ENCODE results near the gene GTF2H1.
"Not testable (repeated sequence)": the region's sequence is repeated elsewhere in the genome, so short reads cannot be mapped to it uniquely, and the experiment has no call there.

GTF2H1 gene

DNA sequence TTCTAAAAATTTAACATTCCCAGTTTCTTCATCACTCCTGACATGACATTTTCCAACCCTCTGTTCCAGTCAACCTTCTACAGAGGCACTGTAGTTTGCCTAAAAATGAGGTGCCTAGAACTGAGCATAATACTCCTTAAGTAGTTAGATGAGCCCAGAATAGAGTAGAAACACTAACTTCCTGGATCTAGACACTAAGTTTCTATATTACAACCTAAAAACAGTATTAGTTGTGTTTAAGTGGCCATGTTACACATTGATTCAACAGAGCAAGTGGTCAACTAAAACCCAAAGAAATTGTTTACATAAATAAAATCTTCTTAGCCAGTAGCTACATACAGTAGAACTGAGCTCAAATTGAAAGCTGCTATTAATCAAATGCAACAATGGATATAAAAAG, 1.8 kb upstream of the GTF2H1 start:
- DNase-seq: no peak

- DNase-seq: no peak
These were observed 794 bp upstream of the GTF2H1 start for GRCh38 chr11:18321578-18321968.

DNA sequence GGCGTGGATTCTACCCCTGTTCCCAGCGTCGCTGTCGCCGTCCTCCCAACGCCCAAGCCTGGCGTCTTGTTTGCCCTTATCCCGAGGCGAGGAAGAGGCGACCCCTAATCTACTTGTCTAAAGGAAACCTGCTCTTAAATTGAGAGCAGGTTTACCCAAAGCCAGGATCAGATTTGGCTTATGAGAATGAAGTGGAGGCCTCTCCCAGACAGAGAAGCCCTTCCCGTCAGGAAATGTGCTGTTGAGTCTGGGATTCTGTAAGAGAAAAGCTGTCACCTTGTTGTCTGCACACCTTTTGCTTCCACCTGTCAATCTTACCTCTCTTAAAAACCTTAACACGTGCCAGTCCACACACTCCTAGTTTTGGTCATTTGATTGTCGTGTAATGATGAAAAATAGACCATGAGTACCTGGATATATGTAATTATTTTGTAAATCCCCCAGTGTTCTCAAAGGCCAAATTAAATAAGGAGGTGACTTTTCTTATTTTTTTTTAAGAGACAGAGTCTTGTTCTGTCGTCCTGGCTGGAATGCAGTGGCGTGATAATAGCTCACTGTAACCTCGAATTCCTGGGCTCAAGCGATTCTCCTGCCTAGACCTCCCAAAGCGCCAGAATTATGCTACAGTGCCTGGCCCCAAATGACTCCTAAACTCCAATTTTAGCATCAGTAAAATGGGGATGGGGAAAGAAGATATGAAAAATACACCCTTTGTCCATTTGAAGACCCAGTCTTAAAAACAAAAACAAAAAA, 627 bp downstream of the GTF2H1 start:
- DNase-seq: no peak

- not testable (repeated sequence) for DNase-seq
These were observed 1.5 kb downstream of the GTF2H1 start for GRCh38 chr11:18323881-18324280.

GRCh38 chr11:18324381-18324780, 2.0 kb downstream of the GTF2H1 start:
- DNase-seq: no peak

- no peak for DNase-seq
These were observed 7.0 kb downstream of the GTF2H1 start for GRCh38 chr11:18329196-18329870.

- DNase-seq: no peak
These were observed 8.6 kb downstream of the GTF2H1 start for GRCh38 chr11:18330921-18331320.

GRCh38 chr11:18332302-18332701, 9.9 kb downstream of the GTF2H1 start:
- DNase-seq: no peak

DNA sequence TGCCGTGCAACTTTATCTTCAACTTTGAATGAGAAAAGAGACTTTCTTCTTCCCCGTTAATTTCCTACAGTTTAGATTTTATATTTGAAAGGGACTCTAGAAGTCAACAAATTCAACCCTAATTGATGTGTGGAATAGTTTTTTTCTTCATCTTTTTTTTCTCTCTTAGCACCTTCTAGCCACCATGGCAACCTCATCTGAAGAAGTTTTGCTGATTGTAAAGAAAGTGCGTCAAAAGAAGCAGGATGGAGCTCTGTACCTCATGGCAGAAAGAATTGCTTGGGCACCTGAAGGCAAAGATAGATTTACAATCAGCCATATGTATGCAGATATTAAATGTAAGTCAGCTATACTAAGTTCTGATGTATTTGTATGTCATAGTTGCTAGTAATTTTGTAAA, 10.5 kb downstream of the GTF2H1 start:
- no peak for DNase-seq

GRCh38 chr11:18347471-18348125, 25.2 kb downstream of the GTF2H1 start:
- DNase-seq: no peak

DNA sequence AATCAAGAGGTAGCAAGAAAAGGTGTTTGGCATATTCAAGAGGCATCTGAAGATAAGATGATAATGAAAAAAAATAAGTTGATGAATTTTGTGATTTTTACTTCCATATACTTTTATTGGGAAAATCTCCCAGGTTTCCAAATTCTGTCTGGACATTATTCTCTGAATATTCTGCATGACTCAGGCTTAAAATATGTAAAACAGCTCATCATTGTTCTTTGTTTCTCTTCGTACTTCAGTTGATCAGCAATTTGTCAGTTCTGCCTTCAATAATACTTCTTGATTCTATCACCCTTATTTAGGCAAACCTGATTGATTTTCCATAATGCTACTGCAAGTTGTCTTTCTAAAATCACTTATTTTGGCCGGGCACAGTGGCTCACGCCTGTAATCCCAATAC, 30.2 kb downstream of the GTF2H1 start:
- DNase-seq: no peak

DNA sequence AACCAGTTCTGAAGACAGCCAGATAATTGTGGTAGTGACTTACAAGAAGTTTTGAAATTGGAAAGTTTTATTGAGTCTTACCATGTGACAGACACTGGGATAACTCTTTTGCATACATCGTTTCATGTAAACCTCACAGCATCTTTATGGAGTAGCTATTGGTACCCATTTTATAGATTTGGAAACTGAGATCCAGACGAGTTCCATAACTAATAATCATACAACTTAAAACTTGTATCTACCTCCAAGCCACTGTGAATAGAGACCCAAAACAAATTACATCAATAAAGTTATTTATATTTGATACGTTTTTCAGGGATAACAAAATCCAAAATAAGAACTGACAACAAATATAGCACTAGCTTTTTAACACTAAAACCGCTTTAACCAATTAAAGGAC, 36.3 kb downstream of the GTF2H1 start:
- no peak for DNase-seq

GRCh38 chr11:18361154-18361553, 38.8 kb downstream of the GTF2H1 start:
- DNase-seq: no peak

DNA sequence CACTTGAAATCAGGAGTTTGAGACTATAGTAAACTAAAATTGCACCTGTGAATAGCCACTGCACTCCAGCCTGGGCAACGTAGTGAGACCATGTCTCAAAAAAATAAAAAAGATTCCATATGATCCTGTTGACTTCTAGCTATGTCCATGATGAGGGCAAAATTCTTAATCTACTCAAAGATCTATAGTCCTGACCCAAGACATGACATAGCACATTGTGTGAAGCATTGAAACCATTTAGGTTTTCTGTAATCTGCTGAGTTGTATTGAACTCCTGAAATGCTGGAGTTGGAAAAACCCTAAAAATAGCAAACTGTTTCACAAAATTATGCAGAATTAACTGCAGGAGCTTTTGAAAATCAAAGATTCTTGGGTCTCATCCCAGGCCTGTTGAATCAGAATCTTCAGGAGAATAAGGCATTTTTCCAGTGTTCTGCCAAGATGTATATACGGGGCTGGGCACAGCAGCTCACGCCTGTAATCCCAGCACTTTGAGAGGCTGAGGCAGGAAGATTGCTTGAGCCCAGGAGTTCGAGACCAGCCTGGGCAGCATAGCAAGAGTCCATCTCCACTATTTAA, 42.2 kb downstream of the GTF2H1 start:
- DNase-seq: no peak

DNA sequence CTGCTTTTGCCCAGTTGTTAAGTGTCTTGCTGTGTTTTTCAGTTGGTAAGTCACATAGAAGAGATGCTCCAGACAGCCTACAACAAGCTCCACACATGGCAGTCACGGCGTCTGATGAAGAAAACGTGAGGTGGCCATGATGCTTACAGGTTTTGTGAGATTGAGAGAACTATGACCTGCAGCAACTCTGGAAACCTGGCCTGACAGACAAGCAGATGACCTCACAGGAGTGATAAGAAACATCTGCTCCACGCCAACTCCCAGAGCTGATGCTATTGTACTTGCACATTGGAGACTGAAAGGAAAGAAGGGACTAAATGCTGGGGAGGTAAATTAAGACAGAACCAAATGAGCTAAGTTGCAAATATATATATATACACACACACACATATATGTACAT, 43.4 kb downstream of the GTF2H1 start:
- DNase-seq: no peak

DNA sequence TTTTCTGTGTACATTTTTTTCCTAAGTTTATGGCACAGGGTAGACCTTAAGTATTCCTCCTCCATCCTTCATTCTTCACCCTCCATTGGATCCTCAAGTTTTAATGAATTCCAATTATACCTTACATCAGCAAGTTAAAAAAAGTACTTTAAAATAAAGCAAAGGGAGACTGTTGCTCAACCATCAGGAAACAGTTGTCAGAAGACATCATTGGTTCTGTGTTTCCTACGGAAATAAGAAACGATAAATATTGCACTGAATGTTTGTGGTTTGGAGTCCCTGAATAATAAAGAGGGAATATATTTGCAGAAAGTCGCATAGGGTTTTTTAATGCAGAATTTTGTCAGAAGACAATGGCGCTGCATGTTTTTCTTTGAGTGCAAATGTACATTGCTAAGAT, 43.9 kb downstream of the GTF2H1 start:
- DNase-seq: no peak

- no peak for DNase-seq
These were observed 45.1 kb downstream of the GTF2H1 start for GRCh38 chr11:18367431-18367830.

GRCh38 chr11:18368221-18368620, 45.9 kb downstream of the GTF2H1 start:
- DNase-seq: no peak

DNA sequence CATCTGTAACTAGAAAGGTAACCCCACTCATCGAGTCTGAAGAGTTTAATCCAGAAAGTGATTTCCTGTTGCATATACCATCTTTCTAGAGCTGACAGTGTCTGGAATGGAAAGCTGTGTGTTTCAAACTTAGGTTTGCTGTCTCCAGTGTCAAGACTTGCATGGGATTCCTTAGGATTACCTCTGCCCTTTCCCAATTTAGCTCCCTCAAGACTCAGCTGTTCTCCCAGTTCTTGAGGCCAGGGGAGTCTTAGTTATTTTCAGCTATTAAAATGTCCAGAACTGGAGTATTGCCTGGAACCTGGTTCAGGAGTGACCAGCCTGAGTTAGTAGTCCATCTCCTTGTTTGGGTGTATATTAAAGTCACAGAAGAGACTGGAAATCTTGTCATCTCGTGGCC, 47.0 kb downstream of the GTF2H1 start:
- no peak for DNase-seq

GRCh38 chr11:18371279-18371678, 48.9 kb downstream of the GTF2H1 start:
- no peak for DNase-seq

GRCh38 chr11:18372201-18372600, 49.8 kb downstream of the GTF2H1 start:
- no peak for DNase-seq

DNA sequence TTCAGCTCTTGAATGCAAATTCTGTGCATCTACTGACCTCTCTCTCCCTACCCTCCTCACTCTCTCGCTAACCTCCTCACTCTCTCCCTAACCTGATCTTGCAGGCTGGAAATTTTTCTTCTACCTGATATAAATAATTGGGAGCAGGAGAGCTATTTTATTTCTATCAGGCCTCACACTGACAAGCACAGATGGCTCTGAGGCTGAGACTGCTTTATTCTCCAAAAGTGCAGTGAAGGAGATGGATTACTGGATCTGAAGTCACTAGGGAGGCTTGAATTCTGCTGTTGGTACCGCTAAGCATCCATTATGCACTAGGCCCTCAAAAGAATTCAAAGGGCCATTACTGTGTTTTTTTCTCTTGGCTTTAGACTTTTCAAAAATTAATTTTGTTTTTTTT, 52.6 kb downstream of the GTF2H1 start:
- DNase-seq: no peak

DNA sequence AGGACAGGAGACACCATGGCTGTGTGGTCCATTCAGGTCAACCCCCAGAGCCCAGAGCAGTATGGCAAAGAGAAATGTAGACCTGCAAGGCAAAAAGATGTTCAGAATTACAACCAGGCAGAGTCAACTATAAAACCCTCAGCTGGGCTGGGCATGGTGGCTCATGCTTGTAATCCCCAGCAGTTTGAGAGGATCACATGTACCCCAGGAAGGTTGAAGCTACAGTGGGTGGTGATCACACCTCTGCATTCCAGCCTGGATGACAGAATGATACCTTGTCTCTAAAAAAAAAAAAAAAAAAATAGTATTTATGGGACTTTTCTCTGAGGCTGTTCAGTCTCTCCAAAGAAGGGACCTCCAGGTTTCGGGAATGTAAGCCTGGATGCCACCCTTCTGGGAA, 53.6 kb downstream of the GTF2H1 start:
- no peak for DNase-seq

DNA sequence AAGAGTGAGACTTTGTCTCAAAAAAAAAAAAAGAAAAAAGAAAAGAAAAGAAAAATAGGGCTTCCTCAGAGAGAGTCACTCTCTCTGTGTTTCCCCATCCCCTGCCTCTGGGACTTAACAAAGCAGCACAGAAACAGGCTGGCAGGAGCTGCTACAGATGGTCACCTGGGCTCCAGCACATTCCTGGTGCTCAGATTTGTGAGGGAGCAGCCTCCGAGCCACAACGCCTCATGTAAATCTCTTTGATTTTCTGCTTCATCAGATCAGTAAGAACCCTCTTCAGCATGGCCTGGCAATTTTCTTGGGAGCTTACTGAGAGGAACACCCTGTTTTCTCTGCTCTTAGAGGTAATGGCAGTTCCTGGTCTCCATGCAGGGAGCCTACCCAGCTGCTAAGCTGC, 56.8 kb downstream of the GTF2H1 start:
- DNase-seq: no peak

All from activated CD8-positive, alpha-beta memory T cell treated with anti-CD3 and anti-CD28 coated beads, Interleukin-2, amount 50 U/mL, for 48 hours (primary cell).